ENCODE measurements around the gene TRIP6. TPM values are rescaled to one million over a fixed set of nuclear protein-coding genes. Genes with fewer than 3 reads are reported as not detected.

The TRIP6 gene
- total RNA-seq, 2 donors from 2014 or later: 55.7 to 58.7 TPM

GRCh38 chr7:100865372-100865911 is 1.7 kb upstream of the TRIP6 start:
- no peak for DNase-seq (ENCODE audit: low spot score)
- intact Hi-C loops (cut with DNase I): no loop called here

- intact Hi-C loops (cut with DNase I): no loop called here
- DNase-seq (ENCODE audit: low spot score): peak; percentile 95
These were observed 1.1 kb upstream of the TRIP6 start for GRCh38 chr7:100865938-100866728.

GRCh38 chr7:100866729-100867039 is 503 bp upstream of the TRIP6 start:
- intact Hi-C loops (cut with DNase I): no loop called here
- DNase-seq (ENCODE audit: low spot score): no peak

- peak; percentile 75 for DNase-seq (ENCODE audit: low spot score)
- intact Hi-C loops (cut with DNase I): no loop called here
These were observed 744 bp downstream of the TRIP6 start for GRCh38 chr7:100867776-100868485.

GRCh38 chr7:100873599-100874299 is 6.6 kb downstream of the TRIP6 start:
- no peak for DNase-seq (ENCODE audit: low spot score)
- intact Hi-C loops (cut with DNase I): no loop called here

GRCh38 chr7:100874300-100874576 is 7.1 kb downstream of the TRIP6 start:
- intact Hi-C loops (cut with DNase I): no loop called here

GRCh38 chr7:100874577-100875355 is 7.6 kb downstream of the TRIP6 start, which contains the start of gene SRRT:
Gene SRRT (plus strand): TSS chr7:100875103. CDS start chr7:100875591, 488 bp downstream.
- intact Hi-C loops (cut with DNase I): no loop called here
- DNase-seq (ENCODE audit: low spot score): peak; percentile 100

More at GRCh38 chr7:100874300-100874576, 7.1 kb downstream of the TRIP6 start:
- peak; percentile 64 for DNase-seq (ENCODE audit: low spot score)

GRCh38 chr7:100875356-100875751 is 8.2 kb downstream of the TRIP6 start:
- peak; percentile 87 for DNase-seq (ENCODE audit: low spot score)
- intact Hi-C loops (cut with DNase I): no loop called here

GRCh38 chr7:100878013-100878412 is 10.8 kb downstream of the TRIP6 start:
- intact Hi-C loops (cut with DNase I): no loop called here
- DNase-seq (ENCODE audit: low spot score): no peak

GRCh38 chr7:100878685-100879084 is 11.5 kb downstream of the TRIP6 start:
- intact Hi-C loops (cut with DNase I): no loop called here
- DNase-seq (ENCODE audit: low spot score): no peak

GRCh38 chr7:100879685-100880261 is 12.6 kb downstream of the TRIP6 start:
- intact Hi-C loops (cut with DNase I): no loop called here
- no peak for DNase-seq (ENCODE audit: low spot score)

- intact Hi-C loops (cut with DNase I): no loop called here
- no peak for DNase-seq (ENCODE audit: low spot score)
These were observed 13.5 kb downstream of the TRIP6 start for GRCh38 chr7:100880645-100881044.

GRCh38 chr7:100881136-100881535 is 13.9 kb downstream of the TRIP6 start:
- no peak for DNase-seq (ENCODE audit: low spot score)
- intact Hi-C loops (cut with DNase I): no loop called here

GRCh38 chr7:100882201-100882600 is 15.0 kb downstream of the TRIP6 start:
- intact Hi-C loops (cut with DNase I): no loop called here
- DNase-seq (ENCODE audit: low spot score): no peak

- no peak for DNase-seq (ENCODE audit: low spot score)
- intact Hi-C loops (cut with DNase I): no loop called here
These were observed 15.8 kb downstream of the TRIP6 start for GRCh38 chr7:100882785-100883526.

- intact Hi-C loops (cut with DNase I): no loop called here
- no peak for DNase-seq (ENCODE audit: low spot score)
These were observed 17.7 kb downstream of the TRIP6 start for GRCh38 chr7:100884736-100885439.

- intact Hi-C loops (cut with DNase I): no loop called here
- no peak for DNase-seq (ENCODE audit: low spot score)
These were observed 18.4 kb downstream of the TRIP6 start for GRCh38 chr7:100885440-100886141.

All from posterior vena cava (tissue), 2 donors.